ENCODE results near the gene DLG2. TPM values are rescaled to one million over a fixed set of nuclear protein-coding genes. Genes with fewer than 3 reads are reported as not detected.

The DLG2 gene
- total RNA-seq, 2 experiments from 2014 or later = 6.9 to 8.2 TPM

DNA sequence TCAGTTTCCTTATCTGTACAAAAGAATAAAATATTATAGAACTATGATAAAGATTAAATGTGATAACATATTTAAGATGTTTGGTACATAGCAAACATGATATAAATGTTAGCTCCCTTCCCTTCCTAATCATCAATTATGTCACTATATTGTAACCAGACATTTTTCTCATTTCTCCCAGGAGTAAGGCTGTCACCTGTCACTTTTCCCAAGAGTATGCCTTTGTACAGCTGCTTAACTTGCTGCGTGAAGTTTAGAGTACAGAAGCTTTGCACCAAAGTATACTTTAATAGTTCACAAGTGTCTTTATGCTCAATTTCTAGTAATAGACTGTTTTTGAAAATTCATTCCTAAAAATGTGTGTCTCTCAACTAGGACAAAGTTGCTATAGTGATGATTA is 186.9 kb downstream of the DLG2 start:
- no TSS peak for BruUV-seq (replicated peaks)
- intact Hi-C loops (cut with micrococcal nuclease; ENCODE audit: unreplicated experiment) = no loop called here
- no peaks in the 10 kb centered on the region for H3K9me2 ChIP-seq (ENCODE audit: insufficient read depth, low read length)
- no peak overlapping the region for H3K27ac ChIP-seq (ENCODE audit: low read depth, low read length, poor library complexity, severe bottlenecking)
- no peaks in the 10 kb centered on the region for H4K20me1 ChIP-seq (ENCODE audit: insufficient read depth, low read length)
- H2AFZ ChIP-seq (ENCODE audit: low read length) = no peak overlapping the region
- no peak overlapping the region for H3K4me3 ChIP-seq (ENCODE audit: low read depth, low read length, poor library complexity, severe bottlenecking)
- no peaks in the 10 kb centered on the region for H3K36me3 ChIP-seq (ENCODE audit: insufficient read depth, low read length)
- DNase-seq (ENCODE audit: low spot score) = no peak
- no peaks in the 10 kb centered on the region for H3K9me3 ChIP-seq (ENCODE audit: low read length)
- POLR2A ChIA-PET = interaction anchor here (1.5 kb wide), 1 partner anchor 7 kb away, joined by 3 read pairs; no protein-coding TSS in a partner anchor
- CTCF ChIA-PET (ENCODE audit: unreplicated experiment) = no interaction called here
- TF ChIP-seq, protein P1, sequence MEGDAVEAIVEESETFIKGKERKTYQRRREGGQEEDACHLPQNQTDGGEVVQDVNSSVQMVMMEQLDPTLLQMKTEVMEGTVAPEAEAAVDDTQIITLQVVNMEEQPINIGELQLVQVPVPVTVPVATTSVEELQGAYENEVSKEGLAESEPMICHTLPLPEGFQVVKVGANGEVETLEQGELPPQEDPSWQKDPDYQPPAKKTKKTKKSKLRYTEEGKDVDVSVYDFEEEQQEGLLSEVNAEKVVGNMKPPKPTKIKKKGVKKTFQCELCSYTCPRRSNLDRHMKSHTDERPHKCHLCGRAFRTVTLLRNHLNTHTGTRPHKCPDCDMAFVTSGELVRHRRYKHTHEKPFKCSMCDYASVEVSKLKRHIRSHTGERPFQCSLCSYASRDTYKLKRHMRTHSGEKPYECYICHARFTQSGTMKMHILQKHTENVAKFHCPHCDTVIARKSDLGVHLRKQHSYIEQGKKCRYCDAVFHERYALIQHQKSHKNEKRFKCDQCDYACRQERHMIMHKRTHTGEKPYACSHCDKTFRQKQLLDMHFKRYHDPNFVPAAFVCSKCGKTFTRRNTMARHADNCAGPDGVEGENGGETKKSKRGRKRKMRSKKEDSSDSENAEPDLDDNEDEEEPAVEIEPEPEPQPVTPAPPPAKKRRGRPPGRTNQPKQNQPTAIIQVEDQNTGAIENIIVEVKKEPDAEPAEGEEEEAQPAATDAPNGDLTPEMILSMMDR (conservative IDR thresholded peaks at IDR 0.05; ENCODE audit: low read length) = no peak
- no peak for TF ChIP-seq EZH2phosphoT487 (IDR thresholded peaks at IDR 0.05; ENCODE audit: borderline replicate concordance, low read depth, low read length)
- H3K4me2 ChIP-seq (ENCODE audit: low read length) = no peak overlapping the region
- H3K79me2 ChIP-seq (ENCODE audit: insufficient read depth, low read depth, low read length) = no peaks in the 10 kb centered on the region
- H3K4me1 ChIP-seq (ENCODE audit: insufficient read depth, low read length, poor library complexity, severe bottlenecking) = no peaks in the 10 kb centered on the region

DNA sequence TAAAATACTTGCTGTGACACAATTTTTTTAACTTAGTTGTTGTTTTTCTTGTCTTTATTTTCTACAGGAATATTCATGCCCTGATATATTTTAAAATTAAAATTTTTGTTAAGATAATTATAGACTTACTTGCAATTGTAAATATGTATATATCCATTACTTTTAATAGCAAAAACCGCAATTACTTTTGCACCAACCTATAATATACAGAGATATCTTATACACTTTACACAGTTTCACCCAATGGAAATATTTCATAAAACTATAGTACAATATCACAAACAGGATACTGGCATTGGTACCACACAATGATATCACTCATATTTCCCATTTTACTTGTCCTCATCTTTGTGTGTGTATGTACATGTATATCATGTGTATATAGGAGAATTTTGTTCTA is 188.8 kb downstream of the DLG2 start:
- H4K20me1 ChIP-seq (ENCODE audit: insufficient read depth, low read length) = no peaks in the 10 kb centered on the region
- TF ChIP-seq, protein P1 (conservative IDR thresholded peaks at IDR 0.05; ENCODE audit: low read length) = no peak
- no peak for TF ChIP-seq EZH2phosphoT487 (IDR thresholded peaks at IDR 0.05; ENCODE audit: borderline replicate concordance, low read depth, low read length)
- H3K4me2 ChIP-seq (ENCODE audit: low read length) = no peak overlapping the region
- no peaks in the 10 kb centered on the region for H3K79me2 ChIP-seq (ENCODE audit: insufficient read depth, low read depth, low read length)
- no peak overlapping the region for H3K27ac ChIP-seq (ENCODE audit: low read depth, low read length, poor library complexity, severe bottlenecking)
- H3K9me2 ChIP-seq (ENCODE audit: insufficient read depth, low read length) = no peaks in the 10 kb centered on the region
- ChIA-PET CTCF (ENCODE audit: unreplicated experiment) (no interaction called here), POLR2A (interaction anchor here (0.6 kb wide), 1 partner anchor 26 kb away, joined by 3 read pairs; no protein-coding TSS in a partner anchor)
- intact Hi-C loops (cut with micrococcal nuclease; ENCODE audit: unreplicated experiment) = no loop called here
- H3K4me3 ChIP-seq (ENCODE audit: low read depth, low read length, poor library complexity, severe bottlenecking) = no peak overlapping the region
- H2AFZ ChIP-seq (ENCODE audit: low read length) = no peak overlapping the region
- no TSS peak for BruUV-seq (replicated peaks)
- no peak for DNase-seq (ENCODE audit: low spot score)
- H3K36me3 ChIP-seq (ENCODE audit: insufficient read depth, low read length) = no peaks in the 10 kb centered on the region
- H3K9me3 ChIP-seq (ENCODE audit: low read length) = no peaks in the 10 kb centered on the region
- H3K4me1 ChIP-seq (ENCODE audit: insufficient read depth, low read length, poor library complexity, severe bottlenecking) = no peaks in the 10 kb centered on the region

DNA sequence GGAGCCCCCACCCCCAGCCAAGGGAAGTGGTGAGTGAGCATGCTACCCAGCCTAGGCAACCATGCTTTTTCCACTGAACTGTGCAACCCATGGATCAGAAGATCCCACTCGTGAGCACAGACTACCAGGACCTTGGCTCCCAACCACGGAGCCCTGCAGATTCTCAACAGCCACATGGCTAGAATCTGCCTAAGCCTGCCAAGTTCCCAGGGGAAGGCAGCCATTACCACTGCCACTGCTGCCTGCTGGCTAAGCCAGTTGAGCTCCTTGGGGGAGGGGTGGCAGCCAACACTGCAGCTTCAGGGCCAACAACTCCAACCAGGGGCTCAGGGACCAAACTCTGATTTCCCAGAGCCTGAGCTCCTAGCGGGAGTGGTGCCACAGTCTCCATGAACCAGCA is 195.8 kb downstream of the DLG2 start:
- no peak for DNase-seq (ENCODE audit: low spot score)
- Histone ChIP-seq H3K9me3 (ENCODE audit: low read length) (no peaks in the 10 kb centered on the region), H3K9me2 (ENCODE audit: insufficient read depth, low read length) (no peaks in the 10 kb centered on the region), H3K4me2 (ENCODE audit: low read length) (no peak overlapping the region), H3K4me1 (ENCODE audit: insufficient read depth, low read length, poor library complexity, severe bottlenecking) (no peaks in the 10 kb centered on the region), H3K4me3 (ENCODE audit: low read depth, low read length, poor library complexity, severe bottlenecking) (no peak overlapping the region), H3K27ac (ENCODE audit: low read depth, low read length, poor library complexity, severe bottlenecking) (no peak overlapping the region), H3K36me3 (ENCODE audit: insufficient read depth, low read length) (no peaks in the 10 kb centered on the region), H4K20me1 (ENCODE audit: insufficient read depth, low read length) (no peaks in the 10 kb centered on the region), H2AFZ (ENCODE audit: low read length) (no peak overlapping the region), H3K79me2 (ENCODE audit: insufficient read depth, low read depth, low read length) (no peaks in the 10 kb centered on the region)
- ChIA-PET CTCF (ENCODE audit: unreplicated experiment) (no interaction called here), POLR2A (interaction anchor here (0.7 kb wide), 1 partner anchor 205 kb away, joined by 3 read pairs; no protein-coding TSS in a partner anchor)
- BruUV-seq (replicated peaks) = no TSS peak
- intact Hi-C loops (cut with micrococcal nuclease; ENCODE audit: unreplicated experiment) = no loop called here
- TF ChIP-seq EZH2phosphoT487 (IDR thresholded peaks at IDR 0.05; ENCODE audit: borderline replicate concordance, low read depth, low read length) = no peak
- TF ChIP-seq, protein P1 (conservative IDR thresholded peaks at IDR 0.05; ENCODE audit: low read length) = no peak
